ENCODE measurements around the gene SEZ6. TPM values are rescaled to one million over a fixed set of nuclear protein-coding genes. Genes with fewer than 3 reads are reported as not detected.

The SEZ6 gene
- polyA plus RNA-seq, 2 of the 4 experiments (the other 2 are of a cell fraction): not detected

DNA sequence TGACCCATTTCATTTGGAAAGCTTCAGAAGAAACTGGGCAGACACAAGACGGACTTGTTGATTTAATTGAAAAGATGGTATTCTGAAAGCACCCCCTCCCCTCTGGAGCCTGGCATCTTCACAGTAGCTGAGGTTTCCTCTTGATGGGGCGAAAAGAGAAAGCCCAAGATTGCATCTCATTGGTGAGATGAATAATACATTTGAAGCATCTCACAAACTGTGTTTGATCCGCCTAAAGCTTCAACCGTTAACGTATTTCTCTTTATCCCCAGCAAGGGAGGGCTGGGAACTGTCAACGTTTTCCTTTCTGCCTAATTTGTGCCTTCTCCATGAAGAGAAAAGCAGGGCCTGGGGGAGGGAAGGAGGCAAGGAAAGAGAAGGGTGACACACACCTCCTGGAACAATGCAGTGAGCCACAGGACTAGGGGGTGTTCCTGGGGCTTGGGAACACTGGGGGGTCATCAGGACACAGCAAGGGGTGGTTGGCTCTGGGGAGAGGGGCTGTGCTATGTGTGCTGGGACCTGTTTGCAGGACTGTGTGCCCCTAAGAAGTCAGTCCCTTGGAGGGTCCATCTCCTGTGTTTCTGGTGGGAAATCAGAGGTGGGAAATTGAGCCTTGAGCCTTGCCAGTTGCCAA lies 18.6 kb upstream of the SEZ6 start:
- no peaks in the 10 kb centered on the region for H3K4me1 ChIP-seq
- 22% methylated on average over 6 of the region's 6 CpGs for WGBS (ENCODE audit: missing lambda C conversion rate)
- H3K4me3 ChIP-seq: no peak overlapping the region
- ATAC-seq (no peak), DNase-seq (ENCODE audit: low read depth in 1 of 2, low spot score in 1 of 2) (no peak), FAIRE-seq (no peak)
- no peak overlapping the region for H3K4me2 ChIP-seq
- ChIA-PET CTCF (interaction anchor here (0.6 to 3.1 kb wide), 8 partner anchors 10 to 735 kb away, joined by 3 to 9 read pairs (median 4); no protein-coding TSS in a partner anchor), POLR2A (no interaction called here)
- H3K27ac ChIP-seq: no peak overlapping the region
- TF ChIP-seq, protein P1, sequence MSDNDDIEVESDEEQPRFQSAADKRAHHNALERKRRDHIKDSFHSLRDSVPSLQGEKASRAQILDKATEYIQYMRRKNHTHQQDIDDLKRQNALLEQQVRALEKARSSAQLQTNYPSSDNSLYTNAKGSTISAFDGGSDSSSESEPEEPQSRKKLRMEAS (IDR thresholded peaks at IDR 0.05): no peak
- TF ChIP-seq KDM5A (IDR thresholded peaks at IDR 0.05) (no peak), FOSL2 (IDR thresholded peaks at IDR 0.05) (no peak), FOSL2 (CRISPR knock-in tag; IDR thresholded peaks at IDR 0.05) (no peak), HOXB13 (CRISPR knock-in tag; IDR thresholded peaks at IDR 0.05; ENCODE audit: low read depth) (no peak), JUNB (IDR thresholded peaks at IDR 0.05) (no peak), CHD4 (IDR thresholded peaks at IDR 0.05; ENCODE audit: borderline replicate concordance) (no peak), HEYL (CRISPR knock-in tag; IDR thresholded peaks at IDR 0.05) (no peak), TFCP2L1 (CRISPR knock-in tag; IDR thresholded peaks at IDR 0.05) (no peak), ZC3H11A (IDR thresholded peaks at IDR 0.05) (no peak)
- TF ChIP-seq, protein P2, sequence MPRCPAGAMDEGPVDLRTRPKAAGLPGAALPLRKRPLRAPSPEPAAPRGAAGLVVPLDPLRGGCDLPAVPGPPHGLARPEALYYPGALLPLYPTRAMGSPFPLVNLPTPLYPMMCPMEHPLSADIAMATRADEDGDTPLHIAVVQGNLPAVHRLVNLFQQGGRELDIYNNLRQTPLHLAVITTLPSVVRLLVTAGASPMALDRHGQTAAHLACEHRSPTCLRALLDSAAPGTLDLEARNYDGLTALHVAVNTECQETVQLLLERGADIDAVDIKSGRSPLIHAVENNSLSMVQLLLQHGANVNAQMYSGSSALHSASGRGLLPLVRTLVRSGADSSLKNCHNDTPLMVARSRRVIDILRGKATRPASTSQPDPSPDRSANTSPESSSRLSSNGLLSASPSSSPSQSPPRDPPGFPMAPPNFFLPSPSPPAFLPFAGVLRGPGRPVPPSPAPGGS (IDR thresholded peaks at IDR 0.05): no peak
- TF ChIP-seq, protein P3, sequence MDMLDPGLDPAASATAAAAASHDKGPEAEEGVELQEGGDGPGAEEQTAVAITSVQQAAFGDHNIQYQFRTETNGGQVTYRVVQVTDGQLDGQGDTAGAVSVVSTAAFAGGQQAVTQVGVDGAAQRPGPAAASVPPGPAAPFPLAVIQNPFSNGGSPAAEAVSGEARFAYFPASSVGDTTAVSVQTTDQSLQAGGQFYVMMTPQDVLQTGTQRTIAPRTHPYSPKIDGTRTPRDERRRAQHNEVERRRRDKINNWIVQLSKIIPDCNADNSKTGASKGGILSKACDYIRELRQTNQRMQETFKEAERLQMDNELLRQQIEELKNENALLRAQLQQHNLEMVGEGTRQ (IDR thresholded peaks at IDR 0.05): no peak
- TF ChIP-seq, protein P4, sequence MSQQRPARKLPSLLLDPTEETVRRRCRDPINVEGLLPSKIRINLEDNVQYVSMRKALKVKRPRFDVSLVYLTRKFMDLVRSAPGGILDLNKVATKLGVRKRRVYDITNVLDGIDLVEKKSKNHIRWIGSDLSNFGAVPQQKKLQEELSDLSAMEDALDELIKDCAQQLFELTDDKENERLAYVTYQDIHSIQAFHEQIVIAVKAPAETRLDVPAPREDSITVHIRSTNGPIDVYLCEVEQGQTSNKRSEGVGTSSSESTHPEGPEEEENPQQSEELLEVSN (IDR thresholded peaks at IDR 0.05; ENCODE audit: borderline replicate concordance, low read depth): no peak
- TF ChIP-seq, protein P5, sequence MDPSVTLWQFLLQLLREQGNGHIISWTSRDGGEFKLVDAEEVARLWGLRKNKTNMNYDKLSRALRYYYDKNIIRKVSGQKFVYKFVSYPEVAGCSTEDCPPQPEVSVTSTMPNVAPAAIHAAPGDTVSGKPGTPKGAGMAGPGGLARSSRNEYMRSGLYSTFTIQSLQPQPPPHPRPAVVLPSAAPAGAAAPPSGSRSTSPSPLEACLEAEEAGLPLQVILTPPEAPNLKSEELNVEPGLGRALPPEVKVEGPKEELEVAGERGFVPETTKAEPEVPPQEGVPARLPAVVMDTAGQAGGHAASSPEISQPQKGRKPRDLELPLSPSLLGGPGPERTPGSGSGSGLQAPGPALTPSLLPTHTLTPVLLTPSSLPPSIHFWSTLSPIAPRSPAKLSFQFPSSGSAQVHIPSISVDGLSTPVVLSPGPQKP (IDR thresholded peaks at IDR 0.05; ENCODE audit: low read depth, low read length): no peak
- H3K9me3 ChIP-seq: no peaks in the 10 kb centered on the region

DNA sequence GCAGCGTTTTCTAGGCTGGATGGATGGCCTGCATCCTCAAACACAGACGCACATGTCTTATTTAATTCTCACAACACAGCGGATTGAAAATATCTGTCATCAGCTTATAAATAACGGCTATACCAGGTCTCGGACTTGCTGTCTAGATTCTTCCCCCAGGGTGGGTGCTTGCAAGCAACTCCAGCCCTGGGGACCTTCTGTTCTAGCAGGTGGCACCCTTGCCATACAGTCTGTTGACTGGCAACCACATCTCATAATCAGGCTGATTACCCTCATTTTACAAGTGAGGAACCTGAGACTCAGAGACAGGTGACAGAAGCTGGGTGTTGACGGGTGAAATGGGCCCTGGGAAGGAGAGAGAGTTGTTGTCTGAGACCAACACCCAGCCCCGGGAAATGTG lies 16.2 kb upstream of the SEZ6 start:
- Histone ChIP-seq H3K9me3 (no peaks in the 10 kb centered on the region), H3K4me3 (no peak overlapping the region), H3K4me1 (no peaks in the 10 kb centered on the region), H3K27ac (no peak overlapping the region), H3K4me2 (no peak overlapping the region)
- WGBS (ENCODE audit: missing lambda C conversion rate): 28% methylated on average over 7 of the region's 7 CpGs
- CTCF ChIA-PET: interaction anchor here (1.1 kb wide), 1 partner anchor 12 kb away, joined by 3 read pairs; no protein-coding TSS in a partner anchor
- TF ChIP-seq HOXB13 (CRISPR knock-in tag; IDR thresholded peaks at IDR 0.05; ENCODE audit: low read depth) (no peak), NFE2L2 (conservative IDR thresholded peaks at IDR 0.05; ENCODE audit: low read length) (no peak), JUNB (IDR thresholded peaks at IDR 0.05) (no peak), BHLHE40 (IDR thresholded peaks at IDR 0.05; ENCODE audit: low read depth, low read length) (no peak), HEYL (CRISPR knock-in tag; IDR thresholded peaks at IDR 0.05) (no peak), RNF2 (IDR thresholded peaks at IDR 0.05; ENCODE audit: borderline replicate concordance, low read depth) (no peak), EHMT2 (IDR thresholded peaks at IDR 0.05; ENCODE audit: low read depth) (no peak)
- TF ChIP-seq, protein P1 (IDR thresholded peaks at IDR 0.05): no peak
- TF ChIP-seq, protein P6, sequence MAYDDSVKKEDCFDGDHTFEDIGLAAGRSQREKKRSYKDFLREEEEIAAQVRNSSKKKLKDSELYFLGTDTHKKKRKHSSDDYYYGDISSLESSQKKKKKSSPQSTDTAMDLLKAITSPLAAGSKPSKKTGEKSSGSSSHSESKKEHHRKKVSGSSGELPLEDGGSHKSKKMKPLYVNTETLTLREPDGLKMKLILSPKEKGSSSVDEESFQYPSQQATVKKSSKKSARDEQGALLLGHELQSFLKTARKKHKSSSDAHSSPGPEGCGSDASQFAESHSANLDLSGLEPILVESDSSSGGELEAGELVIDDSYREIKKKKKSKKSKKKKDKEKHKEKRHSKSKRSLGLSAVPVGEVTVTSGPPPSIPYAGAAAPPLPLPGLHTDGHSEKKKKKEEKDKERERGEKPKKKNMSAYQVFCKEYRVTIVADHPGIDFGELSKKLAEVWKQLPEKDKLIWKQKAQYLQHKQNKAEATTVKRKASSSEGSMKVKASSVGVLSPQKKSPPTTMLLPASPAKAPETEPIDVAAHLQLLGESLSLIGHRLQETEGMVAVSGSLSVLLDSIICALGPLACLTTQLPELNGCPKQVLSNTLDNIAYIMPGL (CRISPR knock-in tag; IDR thresholded peaks at IDR 0.05; ENCODE audit: borderline replicate concordance): no peak
- TF ChIP-seq, protein P5 (IDR thresholded peaks at IDR 0.05; ENCODE audit: low read depth, low read length): no peak
- FAIRE-seq: no peak
- ATAC-seq: no peak
- DNase-seq (ENCODE audit: low read depth in 1 of 2, low spot score in 1 of 2): no peak
- POLR2A ChIA-PET: no interaction called here
